CD4-positive, alpha-beta T cell treated with Interleukin-4 for 1 hour (primary cell): Measurements from ENCODE around the gene TXLNB.
"Not testable (repeated sequence)": the region's sequence is repeated elsewhere in the genome, so short reads cannot be mapped to it uniquely, and the experiment has no call there.

ENCODE experiments used
- DNase-seq, 2 donors: peaks; one replicate each; pipeline ENCODE4 v3.0.0-alpha.2; 2020 to 2022

Gene TXLNB

DNA sequence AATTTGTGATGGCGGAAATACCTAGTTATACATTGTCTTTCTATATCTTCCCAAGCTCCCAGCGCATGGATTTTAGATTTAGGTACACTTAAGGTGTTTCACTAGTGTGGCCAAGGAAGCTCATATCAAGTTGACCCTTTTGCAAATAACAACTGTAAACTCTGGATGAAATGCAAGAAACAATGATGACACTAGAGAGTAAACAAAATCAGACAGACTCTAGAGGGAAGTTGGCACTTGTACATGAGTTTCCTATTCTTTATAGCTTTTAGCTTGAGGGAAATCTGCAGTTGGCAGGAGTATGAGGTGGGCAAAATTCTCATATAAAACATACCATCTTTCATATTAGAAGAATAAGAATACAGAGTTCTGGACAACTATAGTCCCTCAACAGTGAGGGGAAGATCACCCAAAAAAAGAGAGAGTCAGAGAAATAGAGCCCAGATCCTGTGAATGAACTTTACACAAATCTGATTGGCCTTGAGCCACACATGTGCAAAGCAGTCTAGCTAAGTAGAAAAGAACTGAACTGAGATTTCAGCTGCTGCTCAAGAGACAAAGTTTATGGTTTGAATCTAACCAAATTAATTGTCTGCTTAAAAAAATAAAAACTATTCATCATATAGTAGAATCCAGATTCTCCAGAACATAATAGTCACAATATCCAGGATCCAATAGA is 26.1 kb downstream of the TXLNB start:
- DNase-seq: no peak

- peak in 1 of 2 donors; percentile 52 for DNase-seq
Measured at GRCh38 chr6:139262519-139263300, 29.1 kb downstream of the TXLNB start.

DNA sequence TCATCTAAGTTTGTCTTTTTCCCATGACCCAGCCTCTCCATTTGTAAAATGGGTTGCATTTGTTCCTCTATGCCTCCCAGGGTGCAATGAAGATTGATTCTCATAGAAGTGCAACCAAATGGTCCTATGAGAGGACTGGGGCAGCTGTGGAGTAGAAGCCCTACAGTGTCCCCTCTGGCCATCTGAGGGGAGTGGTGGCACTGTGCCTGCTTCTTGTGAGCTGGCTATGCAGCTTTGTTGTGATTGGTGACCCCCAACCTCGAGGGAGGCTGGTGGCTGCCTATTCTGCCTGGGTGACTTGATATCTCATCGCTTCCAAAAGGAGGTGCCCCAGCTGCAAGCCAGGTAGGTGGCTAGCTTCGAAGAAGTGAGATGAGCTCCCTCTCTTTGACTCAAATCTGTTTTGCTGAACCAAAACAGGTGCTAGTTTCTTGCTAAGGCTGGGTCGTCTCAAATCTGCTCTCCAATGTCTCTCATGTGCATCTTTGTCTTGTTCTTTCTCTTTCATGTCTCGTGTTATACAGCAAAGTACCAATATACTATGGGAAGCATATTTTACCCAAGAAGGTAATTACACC is 33.9 kb downstream of the TXLNB start:
- DNase-seq: no peak

DNA sequence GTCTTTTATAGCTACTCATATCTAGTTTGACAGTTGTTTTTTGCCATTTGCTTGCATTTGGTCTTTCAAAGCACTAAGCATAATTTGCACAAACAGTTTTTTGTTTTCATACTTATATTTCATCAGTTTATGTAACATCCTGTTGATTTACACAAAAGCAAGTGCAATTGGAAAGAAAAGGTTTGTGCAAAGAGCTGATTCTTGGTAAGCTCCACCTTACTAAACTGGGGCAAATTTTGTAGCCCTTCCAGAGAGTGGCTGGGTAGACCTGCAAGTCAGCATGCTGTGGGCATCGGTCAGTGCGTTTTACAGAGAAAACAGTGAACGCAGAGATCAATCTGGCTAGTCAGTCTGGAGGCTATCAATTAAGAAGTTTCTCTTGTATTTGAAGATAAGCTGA is 34.5 kb downstream of the TXLNB start:
- DNase-seq: peak in 1 of 2 donors; percentile 24

GRCh38 chr6:139256087-139256486 is 35.7 kb downstream of the TXLNB start:
- DNase-seq: no peak

DNA sequence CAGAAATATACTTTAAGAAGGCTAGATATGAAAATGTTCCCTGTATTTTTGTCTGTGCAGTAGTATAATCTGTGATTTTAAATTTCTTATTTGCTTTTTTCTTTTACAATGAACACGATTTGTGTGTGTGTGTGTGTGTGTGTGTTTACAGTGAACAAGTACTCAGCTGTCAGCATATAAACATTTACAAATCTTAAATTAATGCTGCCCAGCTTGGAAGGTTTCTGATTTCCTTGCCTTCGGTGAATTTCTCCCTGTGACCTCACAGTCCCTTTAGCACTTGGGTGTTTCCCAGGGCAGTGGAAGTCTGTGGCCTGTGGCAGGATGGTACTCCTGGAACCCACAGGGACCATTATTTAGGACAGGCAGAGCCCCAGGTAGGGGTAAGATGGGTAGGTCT is 37.6 kb downstream of the TXLNB start:
- DNase-seq: no peak

DNA sequence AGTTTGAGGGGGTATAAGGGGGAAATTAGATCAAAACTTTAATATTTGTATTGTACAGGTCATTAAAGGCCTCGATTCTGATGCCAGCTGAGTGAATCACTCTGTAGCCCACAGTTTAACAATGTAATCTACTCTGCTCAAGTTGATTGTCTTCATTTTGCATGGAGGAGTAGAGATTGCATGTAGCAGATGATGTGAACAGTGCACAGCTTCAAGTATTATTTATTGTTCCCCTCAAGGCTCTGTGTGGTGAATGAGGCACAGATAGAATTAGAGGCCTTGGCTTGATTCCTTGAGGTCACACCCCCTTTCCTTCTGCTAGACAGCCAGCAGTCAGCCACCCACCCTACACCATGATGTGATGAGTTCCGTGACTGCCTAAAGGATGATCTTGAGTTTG is 38.1 kb downstream of the TXLNB start:
- no peak for DNase-seq

DNA sequence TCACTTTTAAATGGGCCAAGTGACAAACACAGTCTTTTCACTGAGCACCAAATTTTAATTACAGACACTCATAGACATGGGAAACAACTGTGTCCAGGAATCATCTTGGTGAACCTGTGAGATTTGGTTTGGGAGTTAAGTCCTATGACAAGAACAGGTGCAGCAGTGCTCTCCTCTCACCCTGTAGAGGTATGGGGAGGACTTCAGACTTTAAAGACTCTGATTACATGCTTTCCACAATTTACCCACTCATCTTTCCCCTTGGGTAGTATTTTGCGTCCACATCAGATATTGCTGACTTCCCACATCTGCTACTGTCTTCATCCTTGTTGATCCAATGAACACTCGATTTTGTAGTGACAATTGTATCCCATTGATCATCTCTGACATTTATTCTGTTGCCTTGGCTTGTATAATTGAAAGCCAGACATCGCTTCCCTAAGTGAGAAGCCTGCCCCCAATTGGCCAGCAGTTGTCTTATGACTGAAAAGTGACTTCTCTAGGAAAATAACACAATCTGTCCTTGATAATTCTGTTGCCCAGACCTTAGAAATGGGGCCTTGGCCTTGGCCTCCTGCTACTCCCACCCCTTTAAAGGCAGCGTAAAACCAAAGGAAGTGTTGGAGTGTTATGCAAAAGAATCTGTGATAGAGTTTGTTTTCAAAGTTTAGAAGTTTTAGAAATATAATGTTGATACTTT is 40.0 kb downstream of the TXLNB start:
- DNase-seq: no peak

DNA sequence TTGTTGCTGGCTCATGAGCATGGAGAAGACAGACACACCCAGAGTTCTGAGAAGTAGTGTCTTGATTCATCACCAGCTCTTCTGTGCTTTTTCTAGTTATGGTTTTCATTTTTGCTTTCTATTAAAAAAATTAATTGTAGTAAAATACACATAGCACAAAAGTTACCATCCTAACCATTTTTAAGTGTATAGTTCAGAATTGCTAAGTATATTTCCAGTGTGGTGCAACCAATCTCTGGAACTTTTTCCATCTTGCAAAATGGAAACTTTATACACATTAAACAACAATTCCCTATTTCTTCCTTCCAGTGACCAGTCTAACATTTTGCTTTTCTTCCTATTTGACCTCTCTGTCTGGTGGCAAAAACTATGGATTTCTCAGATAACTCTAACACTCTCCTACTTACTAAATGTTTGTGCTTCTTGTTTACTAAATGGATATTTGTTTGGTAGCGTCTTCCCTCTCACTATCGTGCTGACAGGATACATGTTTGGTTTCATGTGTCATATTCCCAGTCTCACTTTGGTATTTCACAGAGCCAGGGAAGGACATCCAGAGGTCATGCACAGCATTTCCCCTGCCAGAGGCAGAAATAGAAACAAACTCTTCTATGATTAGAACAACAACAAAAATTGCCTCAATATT is 40.6 kb downstream of the TXLNB start:
- no peak for DNase-seq

GRCh38 chr6:139250296-139251044 is 41.3 kb downstream of the TXLNB start:
- peak; percentile 72 to 74 for DNase-seq

DNA sequence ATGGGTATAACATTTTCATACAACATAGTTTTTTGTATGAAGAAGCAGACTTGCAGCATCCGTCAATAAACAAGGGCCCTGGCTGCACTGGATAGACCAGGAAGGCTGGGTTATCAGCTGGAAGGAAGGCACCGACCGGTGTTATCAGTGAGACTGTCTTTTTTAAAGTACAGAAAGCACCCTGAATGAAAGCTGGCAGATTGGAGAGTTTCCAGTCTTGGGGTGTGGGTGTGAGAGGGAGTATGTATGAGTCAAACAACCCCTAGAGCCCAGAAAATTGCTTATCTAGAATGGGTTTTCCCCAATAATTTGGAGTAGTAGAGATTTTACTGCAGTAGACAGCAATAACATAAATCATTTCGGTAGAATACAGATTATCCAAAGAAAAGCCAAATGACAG is 42.4 kb downstream of the TXLNB start:
- DNase-seq: peak in 1 of 2 donors; percentile 12

DNA sequence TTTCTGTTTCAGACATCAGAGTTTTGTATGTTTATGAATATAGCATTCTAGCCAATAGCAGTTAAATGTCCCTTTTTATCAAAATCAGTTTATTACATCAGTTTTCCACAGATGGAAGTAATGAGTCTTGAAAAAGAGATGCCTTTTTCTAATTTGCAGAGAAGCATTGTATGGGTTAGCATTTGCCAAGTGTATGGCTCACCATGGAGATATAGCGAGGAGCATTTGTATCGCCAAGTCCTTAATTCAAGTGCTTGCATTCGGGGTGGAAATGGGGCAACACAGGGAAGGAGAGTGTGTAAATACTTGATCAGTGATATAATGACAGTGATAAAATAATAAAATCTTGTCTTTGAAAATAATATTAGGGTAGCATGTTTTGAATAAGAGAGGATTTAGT is 42.9 kb downstream of the TXLNB start:
- no peak for DNase-seq

GRCh38 chr6:139247618-139248017 is 44.2 kb downstream of the TXLNB start:
- no peak for DNase-seq

DNA sequence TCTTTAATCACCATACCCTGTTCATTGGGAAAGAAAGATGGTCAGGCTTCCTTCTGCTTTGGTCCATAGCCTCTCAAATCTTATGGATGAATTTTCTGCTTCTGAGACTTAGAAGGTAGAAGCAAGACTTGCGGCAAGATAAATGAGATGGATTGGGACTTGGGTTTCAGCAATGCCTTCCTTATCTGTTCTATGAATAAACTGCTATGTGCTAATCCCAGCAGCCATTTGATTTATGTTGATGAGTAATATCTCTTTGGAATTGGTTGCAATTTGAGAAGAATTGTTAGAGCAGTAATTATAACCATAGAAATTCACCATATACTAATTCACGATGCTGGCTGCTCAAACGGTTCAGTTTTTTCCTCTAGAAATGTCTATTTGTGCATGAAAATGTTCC is 48.3 kb downstream of the TXLNB start:
- no peak for DNase-seq

DNA sequence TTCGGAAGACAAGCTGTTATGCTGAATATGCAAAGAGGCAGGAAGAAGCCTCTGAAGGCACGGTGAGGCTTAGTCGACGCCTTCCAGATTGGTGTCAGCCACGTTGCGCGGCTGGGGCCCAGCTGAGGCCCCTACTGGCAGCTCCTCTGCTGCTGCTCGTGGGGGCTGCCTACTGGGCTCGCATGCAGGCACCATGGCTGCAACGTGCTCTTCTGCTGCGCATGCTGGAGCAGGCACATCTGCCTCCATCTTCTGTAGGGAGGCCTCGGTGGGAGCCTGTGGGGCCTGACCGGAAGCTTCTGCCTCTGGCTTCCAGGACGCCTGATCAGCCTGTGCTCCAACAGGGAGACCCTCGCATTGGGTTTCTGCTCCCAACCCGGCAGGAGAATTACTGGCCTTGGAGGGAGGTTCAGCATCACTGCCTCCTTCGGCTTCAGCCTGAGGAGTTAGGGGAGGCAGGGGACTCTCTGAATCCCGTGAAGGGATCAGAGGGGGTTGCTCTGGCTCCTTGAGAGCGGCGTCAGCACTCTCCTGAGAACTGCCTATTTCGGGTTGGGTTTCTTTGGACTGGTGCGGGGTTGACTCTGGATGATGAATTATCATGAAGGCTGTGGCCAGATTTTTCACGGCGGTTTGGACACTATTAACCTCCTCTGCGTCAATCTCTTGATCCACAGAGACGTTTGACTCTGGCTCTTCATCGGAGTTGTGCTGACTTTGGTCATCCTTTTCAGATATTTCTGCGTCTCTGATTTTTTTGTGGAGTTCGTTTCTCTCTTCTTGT is 49.1 kb downstream of the TXLNB start:
- DNase-seq: no peak

DNA sequence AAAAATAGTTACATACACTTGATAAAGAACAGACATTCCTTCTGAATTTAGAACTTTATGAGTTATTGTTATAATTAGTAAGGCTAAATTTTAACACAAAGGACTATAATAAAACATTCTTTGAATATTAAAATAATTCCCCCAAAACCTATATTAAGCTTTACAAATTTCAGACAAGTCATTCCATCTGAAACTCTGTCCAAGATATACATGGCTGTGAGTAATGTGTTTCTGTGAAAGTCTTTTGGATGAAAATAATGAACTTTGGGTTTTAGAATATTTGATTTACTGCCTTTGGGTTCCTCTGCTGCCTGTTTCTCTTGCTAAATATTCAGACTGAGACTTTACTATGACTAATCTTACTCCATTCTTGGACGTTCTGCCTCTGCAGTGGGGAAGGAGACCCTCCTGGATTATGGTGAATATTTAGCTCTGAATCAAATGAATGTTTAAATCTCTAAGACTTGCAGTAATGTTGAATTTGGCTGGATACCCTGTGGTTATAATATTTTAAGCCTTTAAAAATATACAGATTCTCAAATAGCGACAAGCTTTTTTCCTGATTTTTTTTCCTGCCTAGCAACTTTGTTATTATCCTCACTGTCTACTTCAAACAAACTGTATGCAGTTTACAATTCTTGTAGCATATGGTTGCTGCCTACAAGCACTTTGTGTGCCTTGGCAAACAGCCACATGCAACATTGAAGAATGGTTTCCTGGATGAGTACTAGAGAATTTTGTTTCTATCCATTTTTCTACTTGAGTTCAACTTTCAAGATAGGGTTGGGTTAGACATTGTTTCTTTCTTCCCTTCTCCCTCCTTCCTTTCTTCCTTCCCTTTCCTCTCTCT is 51.4 kb downstream of the TXLNB start:
- DNase-seq: no peak

- DNase-seq: no peak
Measured at GRCh38 chr6:139239064-139239463, 52.7 kb downstream of the TXLNB start.

DNA sequence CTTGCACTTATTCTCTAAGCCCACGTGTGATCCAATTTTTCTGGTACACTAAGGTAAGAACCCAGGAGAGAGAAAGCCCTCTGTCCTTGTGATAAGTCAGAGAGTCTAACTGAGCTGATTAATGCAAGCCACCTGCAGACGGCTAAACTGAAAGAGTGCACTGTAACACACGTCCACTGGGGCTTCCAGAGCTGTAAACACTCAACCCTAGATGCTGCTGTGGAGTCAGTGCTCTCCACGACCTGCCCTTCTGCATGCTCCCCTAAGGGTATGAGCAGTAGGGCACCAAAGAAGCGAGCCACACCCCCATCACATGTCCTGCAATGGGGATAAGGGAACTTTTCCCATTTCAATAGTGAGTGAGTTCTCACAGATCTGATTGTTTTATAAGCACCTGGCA is 55.7 kb downstream of the TXLNB start:
- DNase-seq: no peak

- DNase-seq: no peak
Measured at GRCh38 chr6:139235661-139236060, 56.1 kb downstream of the TXLNB start.

- DNase-seq: not testable (repeated sequence)
Measured at GRCh38 chr6:139234193-139234592, 57.6 kb downstream of the TXLNB start.
